Stimulated activated CD4-positive, alpha-beta T cell treated with anti-CD3 and anti-CD28 coated beads, Interleukin-4, amount 100 ng/mL, for 24 hours (primary cell): Measurements from ENCODE around the gene WBP2.

Source experiments
- DNase-seq: peaks from one replicate; pipeline ENCODE4 v3.0.0-alpha.2; 2020

The WBP2 gene

GRCh38 chr17:75826561-75827307 lies 28.4 kb downstream of the WBP2 start:
- DNase-seq, result no peak

- DNase-seq, result no peak
Measured at GRCh38 chr17:75825748-75826370, 29.3 kb downstream of the WBP2 start.

GRCh38 chr17:75825149-75825552 lies 30.0 kb downstream of the WBP2 start:
- DNase-seq, result no peak

- DNase-seq, result no peak
Measured at GRCh38 chr17:75824666-75825065, 30.5 kb downstream of the WBP2 start.

GRCh38 chr17:75824050-75824552 lies 31.0 kb downstream of the WBP2 start:
- DNase-seq, result no peak

GRCh38 chr17:75823257-75824041 lies 31.7 kb downstream of the WBP2 start:
- no peak for DNase-seq

GRCh38 chr17:75822800-75823166 lies 32.4 kb downstream of the WBP2 start:
- no peak for DNase-seq

GRCh38 chr17:75822119-75822799 lies 32.9 kb downstream of the WBP2 start:
- peak; percentile 20 for DNase-seq

GRCh38 chr17:75821552-75821951 lies 33.6 kb downstream of the WBP2 start:
- DNase-seq, result no peak

- no peak for DNase-seq
Measured at GRCh38 chr17:75820094-75821080, 34.7 kb downstream of the WBP2 start.

GRCh38 chr17:75819678-75820077 lies 35.5 kb downstream of the WBP2 start:
- no peak for DNase-seq

GRCh38 chr17:75819116-75819515 lies 36.0 kb downstream of the WBP2 start:
- DNase-seq, result no peak

GRCh38 chr17:75818326-75818885 lies 36.7 kb downstream of the WBP2 start:
- DNase-seq, result no peak

- no peak for DNase-seq
Measured at GRCh38 chr17:75817571-75817970, 37.6 kb downstream of the WBP2 start.

GRCh38 chr17:75816693-75817092 lies 38.4 kb downstream of the WBP2 start:
- DNase-seq, result no peak

GRCh38 chr17:75815399-75815798 lies 39.7 kb downstream of the WBP2 start:
- DNase-seq, result no peak

GRCh38 chr17:75814900-75815373 lies 40.2 kb downstream of the WBP2 start:
- DNase-seq, result no peak

- DNase-seq, result no peak
Measured at GRCh38 chr17:75814021-75814395, 41.1 kb downstream of the WBP2 start.

- no peak for DNase-seq
Measured at GRCh38 chr17:75813081-75814020, 41.8 kb downstream of the WBP2 start.
